Measurements from ENCODE around the gene WASF3.

Gene WASF3

GRCh38 chr13:26557393-26558073, at the start of gene WASF3:
Gene WASF3, plus strand, starts transcription at chr13:26557683. Its CDS starts 84,588 bp downstream, at chr13:26642271.
- peak; percentile 68 for DNase-seq

- DNase-seq = no peak
These were observed 48.6 kb upstream of the WASF3 start for GRCh38 chr13:26508885-26509284.

- DNase-seq = no peak
These were observed 48.0 kb upstream of the WASF3 start for GRCh38 chr13:26509491-26509890.

GRCh38 chr13:26513931-26514330, 43.6 kb upstream of the WASF3 start:
- DNase-seq = no peak

- no peak for DNase-seq
These were observed 41.8 kb upstream of the WASF3 start for GRCh38 chr13:26515721-26516120.

- DNase-seq = no peak
These were observed 39.5 kb upstream of the WASF3 start for GRCh38 chr13:26517936-26518335.

GRCh38 chr13:26518451-26518959, 39.0 kb upstream of the WASF3 start:
- no peak for DNase-seq

GRCh38 chr13:26522571-26522970, 34.9 kb upstream of the WASF3 start:
- DNase-seq = no peak

GRCh38 chr13:26523007-26523406, 34.5 kb upstream of the WASF3 start:
- no peak for DNase-seq

- DNase-seq = no peak
These were observed 32.0 kb upstream of the WASF3 start for GRCh38 chr13:26525528-26525927.

GRCh38 chr13:26526702-26527216, 30.7 kb upstream of the WASF3 start:
- no peak for DNase-seq

GRCh38 chr13:26528527-26528926, 29.0 kb upstream of the WASF3 start:
- no peak for DNase-seq

- DNase-seq = peak; percentile 42
These were observed 28.0 kb upstream of the WASF3 start for GRCh38 chr13:26529441-26529840.

- DNase-seq = no peak
These were observed 25.7 kb upstream of the WASF3 start for GRCh38 chr13:26531742-26532141.

- no peak for DNase-seq
These were observed 23.3 kb upstream of the WASF3 start for GRCh38 chr13:26534036-26534726.

GRCh38 chr13:26538363-26539317, 18.8 kb upstream of the WASF3 start:
- no peak for DNase-seq

- DNase-seq = no peak
These were observed 17.7 kb upstream of the WASF3 start for GRCh38 chr13:26539738-26540292.

- DNase-seq = no peak
These were observed 17.1 kb upstream of the WASF3 start for GRCh38 chr13:26540334-26540733.

GRCh38 chr13:26541041-26541440, 16.4 kb upstream of the WASF3 start:
- no peak for DNase-seq

- DNase-seq = no peak
These were observed 15.6 kb upstream of the WASF3 start for GRCh38 chr13:26541678-26542568.

- DNase-seq = no peak
These were observed 12.8 kb upstream of the WASF3 start for GRCh38 chr13:26544707-26545106.
